OCI-LY1 (cell line): ENCODE measurements around the gene SST.

Experiments
- H2AFZ ChIP-seq: fragments of 200-600 bp; sonication (generic), shearing (Covaris generic); 2 replicates; pipeline ENCODE4 v1.6.0; 2014; ENCODE audit warnings: antibody characterized with exemption, mild to moderate bottlenecking, low read length
- H3F3A ChIP-seq: fragments of 200-600 bp; sonication (generic), shearing (Covaris generic); 2 replicates; pipeline ENCODE4 v1.6.0; 2014; ENCODE audit warnings: mild to moderate bottlenecking, antibody characterized with exemption, low read length, moderate library complexity; ENCODE audit not compliant: insufficient read depth
- H3K27ac ChIP-seq: fragments of 200-600 bp; sonication (generic); 2 replicates; pipeline ENCODE4 v1.5.1; 2014; ENCODE audit warnings: low read length, mixed run types, mild to moderate bottlenecking, low read depth; ENCODE audit not compliant: poor library complexity, severe bottlenecking
- H3K27me3 ChIP-seq: fragments of 200-600 bp; sonication (generic); 2 replicates; pipeline ENCODE4 v1.6.0; 2014; ENCODE audit warnings: antibody characterized with exemption, mild to moderate bottlenecking, low read length, moderate library complexity; ENCODE audit not compliant: insufficient read depth
- H3K36me3 ChIP-seq: fragments of 200-600 bp; sonication (generic); 2 replicates; pipeline ENCODE4 v1.6.1; 2014; ENCODE audit warnings: mild to moderate bottlenecking, antibody characterized with exemption, low read length, moderate library complexity, mixed read lengths; ENCODE audit not compliant: insufficient read depth
- H3K4me1 ChIP-seq: fragments of 200-600 bp; sonication (generic); 2 replicates; pipeline ENCODE4 v1.5.1; 2014; ENCODE audit warnings: mild to moderate bottlenecking, low read length, moderate library complexity; ENCODE audit not compliant: insufficient read depth, severe bottlenecking
- H3K4me2 ChIP-seq: fragments of 200-600 bp; sonication (generic), shearing (Covaris generic); 2 replicates; pipeline ENCODE4 v1.6.1; 2014; ENCODE audit warnings: low read length
- H3K4me3 ChIP-seq: fragments of 200-600 bp; sonication (generic); 2 replicates; pipeline ENCODE4 v1.5.1; 2014; ENCODE audit warnings: low read length, low read depth, mild to moderate bottlenecking, mixed read lengths; ENCODE audit not compliant: poor library complexity, severe bottlenecking
- H3K79me2 ChIP-seq: fragments of 200-600 bp; shearing (Covaris generic); 2 replicates; pipeline ENCODE4 v1.6.1; 2016; ENCODE audit warnings: mixed run types, low read length, mixed read lengths; ENCODE audit not compliant: insufficient read depth
- H3K9ac ChIP-seq: fragments of 200-600 bp; sonication (generic), shearing (Covaris generic); 2 replicates; pipeline ENCODE4 v1.6.1; 2014; ENCODE audit warnings: mild to moderate bottlenecking, low read length, mixed read lengths
- H3K9me2 ChIP-seq: fragments of 200-600 bp; sonication (generic), shearing (Covaris generic); 2 replicates; pipeline ENCODE4 v1.6.1; 2014; ENCODE audit warnings: low read depth, mild to moderate bottlenecking, low read length, mixed read lengths
- H3K9me3 ChIP-seq: fragments of 200-600 bp; shearing (Covaris generic); 2 replicates; pipeline ENCODE4 v1.6.1; 2014; ENCODE audit warnings: low read length, mixed read lengths
- H4K20me1 ChIP-seq: fragments of 200-600 bp; sonication (generic), shearing (Covaris generic); 2 replicates; pipeline ENCODE4 v1.6.0; 2016; ENCODE audit warnings: mild to moderate bottlenecking, low read length; ENCODE audit not compliant: insufficient read depth
- EZH2 ChIP-seq: fragments of 200-600 bp; sonication (generic), shearing (Covaris generic); IDR thresholded peaks from 2 replicates; pipeline ENCODE4 v1.8.0; 2017; ENCODE audit warnings: borderline replicate concordance, mixed run types, mild to moderate bottlenecking, antibody characterized with exemption, low read length, moderate library complexity, mixed read lengths
- TF ChIP-seq, protein P1 (sequence below): fragments of 200-600 bp; sonication (generic), shearing (Covaris generic); IDR thresholded peaks from 2 replicates; pipeline ENCODE4 v1.5.1; 2017; ENCODE audit warnings: mild to moderate bottlenecking, antibody characterized with exemption, low read length, moderate library complexity, mixed read lengths

The SST gene

GRCh38 chr3:187709155-187709554, 39.0 kb upstream of the SST start:
- H4K20me1 ChIP-seq, result no peaks in the 10 kb centered on the region
- H3K27me3 ChIP-seq, result no peaks in the 10 kb centered on the region
- no peaks in the 10 kb centered on the region for H3F3A ChIP-seq
- no peaks in the 10 kb centered on the region for H3K9me3 ChIP-seq
- no peaks in the 10 kb centered on the region for H3K9me2 ChIP-seq
- no peak overlapping the region for H3K9ac ChIP-seq
- no peak overlapping the region for H3K27ac ChIP-seq
- peaks cover 7% of the 10 kb centered on the region for H3K4me1 ChIP-seq
- no peak overlapping the region for H2AFZ ChIP-seq
- no peaks in the 10 kb centered on the region for H3K36me3 ChIP-seq
- no peak overlapping the region for H3K4me2 ChIP-seq
- TF ChIP-seq, protein P1, sequence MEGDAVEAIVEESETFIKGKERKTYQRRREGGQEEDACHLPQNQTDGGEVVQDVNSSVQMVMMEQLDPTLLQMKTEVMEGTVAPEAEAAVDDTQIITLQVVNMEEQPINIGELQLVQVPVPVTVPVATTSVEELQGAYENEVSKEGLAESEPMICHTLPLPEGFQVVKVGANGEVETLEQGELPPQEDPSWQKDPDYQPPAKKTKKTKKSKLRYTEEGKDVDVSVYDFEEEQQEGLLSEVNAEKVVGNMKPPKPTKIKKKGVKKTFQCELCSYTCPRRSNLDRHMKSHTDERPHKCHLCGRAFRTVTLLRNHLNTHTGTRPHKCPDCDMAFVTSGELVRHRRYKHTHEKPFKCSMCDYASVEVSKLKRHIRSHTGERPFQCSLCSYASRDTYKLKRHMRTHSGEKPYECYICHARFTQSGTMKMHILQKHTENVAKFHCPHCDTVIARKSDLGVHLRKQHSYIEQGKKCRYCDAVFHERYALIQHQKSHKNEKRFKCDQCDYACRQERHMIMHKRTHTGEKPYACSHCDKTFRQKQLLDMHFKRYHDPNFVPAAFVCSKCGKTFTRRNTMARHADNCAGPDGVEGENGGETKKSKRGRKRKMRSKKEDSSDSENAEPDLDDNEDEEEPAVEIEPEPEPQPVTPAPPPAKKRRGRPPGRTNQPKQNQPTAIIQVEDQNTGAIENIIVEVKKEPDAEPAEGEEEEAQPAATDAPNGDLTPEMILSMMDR, result peak; percentile 51
- no peak for TF ChIP-seq EZH2
- no peak overlapping the region for H3K4me3 ChIP-seq
- no peaks in the 10 kb centered on the region for H3K79me2 ChIP-seq

DNA sequence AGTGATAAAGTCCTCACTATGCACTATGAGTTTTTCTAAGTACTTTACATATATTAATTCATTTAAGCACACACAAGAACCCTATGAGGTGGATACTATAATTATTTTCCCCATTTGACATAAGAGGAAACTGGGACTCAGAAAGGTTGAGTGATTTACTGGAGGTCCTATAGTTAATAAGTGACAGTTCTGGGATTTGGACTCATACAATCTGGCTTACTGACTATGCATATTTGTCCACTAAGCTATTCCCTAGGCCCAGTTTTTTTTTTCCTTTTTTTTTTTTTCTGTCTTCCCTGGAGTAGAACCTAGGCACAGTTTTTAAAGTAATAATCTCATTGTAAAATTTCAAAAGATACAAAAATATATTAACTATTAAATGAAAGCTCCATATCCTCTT, 38.5 kb upstream of the SST start:
- H3K27ac ChIP-seq, result no peak overlapping the region
- TF ChIP-seq EZH2, result no peak
- H3K9me2 ChIP-seq, result no peaks in the 10 kb centered on the region
- no peak overlapping the region for H3K4me2 ChIP-seq
- H3K4me1 ChIP-seq, result peaks cover 3% of the 10 kb centered on the region
- no peak overlapping the region for H3K4me3 ChIP-seq
- no peaks in the 10 kb centered on the region for H3F3A ChIP-seq
- H3K36me3 ChIP-seq, result no peaks in the 10 kb centered on the region
- no peaks in the 10 kb centered on the region for H3K9me3 ChIP-seq
- no peaks in the 10 kb centered on the region for H3K27me3 ChIP-seq
- no peak overlapping the region for H2AFZ ChIP-seq
- no peak overlapping the region for H3K9ac ChIP-seq
- no peaks in the 10 kb centered on the region for H4K20me1 ChIP-seq
- H3K79me2 ChIP-seq, result no peaks in the 10 kb centered on the region

DNA sequence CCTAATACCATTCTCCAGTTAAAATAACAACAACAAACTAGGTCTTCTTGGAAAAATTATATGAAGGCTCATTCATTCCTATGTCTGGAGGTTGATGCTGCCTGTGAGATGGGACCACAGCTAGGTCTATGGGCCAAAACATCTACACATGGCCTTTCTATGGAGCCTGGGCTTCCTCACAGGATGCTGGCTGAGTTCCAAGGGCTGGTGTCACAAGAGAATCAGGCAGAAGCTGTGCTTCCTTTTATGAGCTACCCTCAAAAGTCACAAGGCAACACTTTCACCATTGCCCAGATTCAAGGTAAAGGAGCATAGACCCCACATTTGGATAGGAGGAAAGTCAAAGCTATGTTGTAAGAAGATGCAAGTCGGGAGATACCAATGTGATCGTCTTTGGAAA, 36.8 kb upstream of the SST start:
- H3K4me1 ChIP-seq, result no peaks in the 10 kb centered on the region
- H3K9ac ChIP-seq, result no peak overlapping the region
- no peaks in the 10 kb centered on the region for H3K36me3 ChIP-seq
- H3K27me3 ChIP-seq, result no peaks in the 10 kb centered on the region
- H3K27ac ChIP-seq, result no peak overlapping the region
- no peak overlapping the region for H3K4me2 ChIP-seq
- H4K20me1 ChIP-seq, result no peaks in the 10 kb centered on the region
- no peak for TF ChIP-seq EZH2
- TF ChIP-seq, protein P1, result no peak
- H3F3A ChIP-seq, result no peaks in the 10 kb centered on the region
- no peaks in the 10 kb centered on the region for H3K9me3 ChIP-seq
- H3K9me2 ChIP-seq, result no peaks in the 10 kb centered on the region
- H3K79me2 ChIP-seq, result no peaks in the 10 kb centered on the region
- H2AFZ ChIP-seq, result no peak overlapping the region
- no peak overlapping the region for H3K4me3 ChIP-seq

DNA sequence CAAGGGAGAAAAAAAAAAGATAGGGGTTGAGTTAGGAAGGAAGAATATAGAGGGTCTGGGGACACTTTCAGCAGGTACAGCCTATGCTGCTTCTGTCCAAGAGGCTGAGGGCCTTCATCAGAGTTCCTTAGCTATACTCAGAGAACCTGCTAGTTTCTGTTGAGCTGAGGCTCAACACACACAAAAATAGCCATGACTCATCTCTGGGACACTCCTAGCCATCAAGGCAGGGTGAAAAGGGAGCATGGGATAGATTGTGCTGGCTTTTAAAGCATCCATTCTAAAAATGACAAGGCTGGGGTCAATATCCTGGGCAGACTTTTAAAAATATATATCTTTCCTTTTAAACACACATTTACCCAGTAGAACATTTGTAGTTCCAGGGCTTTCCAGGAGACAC, 35.0 kb upstream of the SST start:
- no peak overlapping the region for H3K27ac ChIP-seq
- no peaks in the 10 kb centered on the region for H3K79me2 ChIP-seq
- H3K9me2 ChIP-seq, result no peaks in the 10 kb centered on the region
- no peaks in the 10 kb centered on the region for H3K4me1 ChIP-seq
- no peak overlapping the region for H3K4me2 ChIP-seq
- 0 out of 2 replicates have a peak, but pooled peaks cover under 1% of the 10 kb centered on the region for H3K27me3 ChIP-seq
- no peaks in the 10 kb centered on the region for H3K9me3 ChIP-seq
- H3K4me3 ChIP-seq, result no peak overlapping the region
- no peak overlapping the region for H2AFZ ChIP-seq
- no peaks in the 10 kb centered on the region for H3K36me3 ChIP-seq
- no peak overlapping the region for H3K9ac ChIP-seq
- no peaks in the 10 kb centered on the region for H4K20me1 ChIP-seq
- H3F3A ChIP-seq, result no peaks in the 10 kb centered on the region
- TF ChIP-seq, protein P1, result no peak
- TF ChIP-seq EZH2, result no peak
